ENCODE results near the gene VEGFA. TPM values are rescaled to one million over a fixed set of nuclear protein-coding genes. Genes with fewer than 3 reads are reported as not detected.

The VEGFA gene
- total RNA-seq, 1 experiment from 2014 or later = 55.6 TPM

DNA sequence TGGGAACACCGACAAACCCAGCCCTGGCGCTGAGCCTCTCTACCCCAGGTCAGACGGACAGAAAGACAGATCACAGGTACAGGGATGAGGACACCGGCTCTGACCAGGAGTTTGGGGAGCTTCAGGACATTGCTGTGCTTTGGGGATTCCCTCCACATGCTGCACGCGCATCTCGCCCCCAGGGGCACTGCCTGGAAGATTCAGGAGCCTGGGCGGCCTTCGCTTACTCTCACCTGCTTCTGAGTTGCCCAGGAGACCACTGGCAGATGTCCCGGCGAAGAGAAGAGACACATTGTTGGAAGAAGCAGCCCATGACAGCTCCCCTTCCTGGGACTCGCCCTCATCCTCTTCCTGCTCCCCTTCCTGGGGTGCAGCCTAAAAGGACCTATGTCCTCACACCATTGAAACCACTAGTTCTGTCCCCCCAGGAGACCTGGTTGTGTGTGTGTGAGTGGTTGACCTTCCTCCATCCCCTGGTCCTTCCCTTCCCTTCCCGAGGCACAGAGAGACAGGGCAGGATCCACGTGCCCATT, 15.3 kb downstream of the VEGFA start:
- DNase-seq (ENCODE audit: low spot score) = no peak

GRCh38 chr6:43785904-43786303, 15.9 kb downstream of the VEGFA start:
- DNase-seq (ENCODE audit: low spot score) = no peak

DNA sequence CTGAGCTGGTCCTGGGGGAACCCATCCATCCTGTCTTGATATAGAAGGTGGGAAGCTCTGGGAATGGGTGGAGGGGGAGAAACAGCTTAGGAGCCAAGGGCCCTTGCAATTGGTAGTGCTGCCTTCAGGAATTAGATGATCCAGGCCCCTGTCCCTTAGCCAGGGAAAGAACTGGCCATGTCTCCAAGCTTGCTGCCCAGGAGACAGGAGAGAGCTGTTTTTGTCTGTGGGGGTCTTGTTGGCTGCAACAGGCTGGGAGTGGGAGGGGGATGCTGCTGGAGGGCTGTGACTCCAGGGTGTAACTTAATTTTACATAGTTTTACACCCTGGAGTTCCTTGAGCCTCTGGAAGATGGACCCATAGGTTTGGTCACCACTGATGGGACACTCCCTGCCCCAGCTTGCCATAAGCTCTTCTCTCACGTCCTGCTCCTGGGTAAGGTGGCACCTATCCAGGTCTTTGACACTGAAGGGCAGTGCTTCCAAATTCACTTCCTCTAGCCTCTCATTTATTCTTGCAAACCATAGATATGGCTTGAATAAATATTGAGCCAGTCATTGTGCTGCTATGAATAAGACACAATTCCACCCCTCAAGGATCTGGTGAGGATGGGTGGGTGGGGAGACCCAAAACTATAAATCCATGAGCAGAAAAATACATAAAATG, 16.8 kb downstream of the VEGFA start:
- DNase-seq (ENCODE audit: low spot score) = no peak

- no peak for DNase-seq (ENCODE audit: low spot score)
These were observed 18.3 kb downstream of the VEGFA start for GRCh38 chr6:43788301-43788700.

GRCh38 chr6:43789447-43789846, 19.4 kb downstream of the VEGFA start:
- no peak for DNase-seq (ENCODE audit: low spot score)

DNA sequence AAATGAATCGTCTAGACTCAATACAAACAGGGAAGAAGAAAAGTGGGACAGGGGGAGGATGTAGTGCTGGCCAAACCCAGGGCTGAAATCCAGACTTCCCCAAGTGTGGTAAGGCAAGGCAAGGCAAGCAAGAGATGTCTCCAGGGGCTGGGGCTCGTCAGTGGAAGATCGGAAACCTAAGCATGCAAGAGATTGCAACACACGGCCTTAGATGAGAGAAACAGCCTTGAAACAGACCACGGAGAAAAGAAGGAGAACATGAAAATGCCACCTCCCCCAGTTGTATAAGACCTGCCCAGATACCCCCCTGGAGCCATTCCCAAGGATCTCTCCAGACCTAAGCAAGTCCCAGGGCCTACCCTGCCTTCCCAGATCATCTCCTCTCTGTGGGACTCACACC, 20.0 kb downstream of the VEGFA start:
- DNase-seq (ENCODE audit: low spot score) = no peak

GRCh38 chr6:43791745-43792422, 21.9 kb downstream of the VEGFA start:
- DNase-seq (ENCODE audit: low spot score) = no peak

- no peak for DNase-seq (ENCODE audit: low spot score)
These were observed 23.3 kb downstream of the VEGFA start for GRCh38 chr6:43793154-43793874.

DNA sequence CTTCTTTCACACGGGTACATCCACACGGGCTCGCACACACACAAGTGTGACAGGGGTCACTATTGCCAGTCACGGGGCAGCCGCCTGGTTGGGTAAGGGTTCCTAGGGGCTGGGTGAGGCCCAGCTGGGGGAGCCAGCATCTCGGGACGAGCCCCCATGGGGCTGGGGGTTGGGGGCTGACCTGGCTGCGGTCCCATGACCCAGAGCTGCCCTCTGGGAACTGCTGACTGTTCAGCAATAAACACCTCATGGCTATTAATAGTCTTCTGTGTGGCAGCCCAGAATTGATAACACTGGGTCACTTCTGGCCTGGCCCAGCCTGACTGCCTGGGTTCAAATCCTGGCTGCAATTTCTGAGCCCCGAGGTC, 23.8 kb downstream of the VEGFA start:
- no peak for DNase-seq (ENCODE audit: low spot score)

GRCh38 chr6:43795421-43795820, 25.4 kb downstream of the VEGFA start:
- no peak for DNase-seq (ENCODE audit: low spot score)

GRCh38 chr6:43796168-43796567, 26.2 kb downstream of the VEGFA start:
- DNase-seq (ENCODE audit: low spot score) = no peak

DNA sequence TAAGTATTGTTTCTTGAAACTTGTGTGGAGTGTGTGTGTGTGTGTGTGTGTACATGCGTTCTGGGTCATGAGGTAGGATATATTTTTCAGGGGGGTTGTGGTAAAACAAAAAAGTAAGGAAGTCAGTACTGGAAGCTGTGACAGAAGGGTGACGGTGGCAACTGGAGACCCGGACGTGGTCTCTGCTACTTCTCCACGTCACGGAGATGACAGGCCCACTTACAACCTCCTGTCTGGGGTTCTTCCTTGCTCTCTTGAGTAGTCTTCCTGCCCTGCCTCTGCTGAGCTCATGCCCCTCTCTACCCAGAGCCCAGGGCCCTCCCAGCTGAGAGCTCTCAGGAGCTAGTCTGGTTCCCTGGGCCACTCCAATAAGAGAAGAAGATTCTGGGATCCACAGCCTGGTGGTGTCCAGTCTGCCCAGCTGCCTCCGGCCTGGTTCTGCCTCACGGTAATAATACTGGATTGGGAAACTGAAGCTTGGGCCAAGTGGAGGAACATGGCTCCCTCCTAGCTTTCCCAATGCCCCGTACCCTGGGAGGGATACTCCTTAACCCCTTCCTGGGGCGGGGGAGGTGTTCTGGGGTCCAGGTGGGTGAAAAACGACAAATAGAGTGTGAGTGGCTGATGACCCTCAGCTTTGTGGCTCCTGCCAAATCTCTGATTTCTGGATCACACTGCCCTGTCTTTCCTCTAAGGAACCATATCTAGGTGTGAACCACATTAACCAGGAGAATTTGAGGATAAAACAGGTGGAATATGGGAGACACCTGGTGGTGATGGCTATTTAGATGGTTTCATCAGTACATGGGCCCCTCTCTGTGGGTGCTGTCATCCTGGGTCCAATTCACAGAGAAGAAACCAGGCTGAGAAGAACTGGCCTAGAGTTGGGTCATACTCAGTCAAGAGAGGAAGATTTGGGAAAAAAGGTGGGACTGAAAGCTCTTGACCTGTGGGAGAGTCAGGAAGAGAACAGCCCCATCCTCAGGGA, 27.2 kb downstream of the VEGFA start:
- DNase-seq (ENCODE audit: low spot score) = no peak

DNA sequence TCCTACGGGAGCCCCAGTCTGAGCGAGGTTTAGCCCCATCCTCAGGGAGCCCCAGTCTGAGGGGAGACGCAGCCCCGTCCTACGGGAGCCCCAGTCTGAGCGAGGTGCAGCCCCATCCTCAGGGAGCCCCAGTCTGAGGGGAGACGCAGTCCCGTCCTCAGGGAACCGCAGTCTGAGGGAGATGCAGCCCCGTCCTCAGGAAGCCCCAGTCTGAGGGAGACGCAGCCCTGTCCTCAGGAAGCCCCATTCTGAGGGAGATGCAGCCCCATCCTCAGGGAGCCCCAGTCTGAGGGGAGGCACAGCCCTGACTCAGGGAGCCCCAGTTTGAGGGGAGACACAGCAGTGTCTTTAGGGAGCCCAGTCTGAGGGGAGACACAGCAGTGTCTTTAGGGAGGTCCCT, 27.9 kb downstream of the VEGFA start:
- no peak for DNase-seq (ENCODE audit: low spot score)

- peak; percentile 91 for DNase-seq (ENCODE audit: low spot score)
These were observed 28.9 kb downstream of the VEGFA start for GRCh38 chr6:43798688-43799444.

DNA sequence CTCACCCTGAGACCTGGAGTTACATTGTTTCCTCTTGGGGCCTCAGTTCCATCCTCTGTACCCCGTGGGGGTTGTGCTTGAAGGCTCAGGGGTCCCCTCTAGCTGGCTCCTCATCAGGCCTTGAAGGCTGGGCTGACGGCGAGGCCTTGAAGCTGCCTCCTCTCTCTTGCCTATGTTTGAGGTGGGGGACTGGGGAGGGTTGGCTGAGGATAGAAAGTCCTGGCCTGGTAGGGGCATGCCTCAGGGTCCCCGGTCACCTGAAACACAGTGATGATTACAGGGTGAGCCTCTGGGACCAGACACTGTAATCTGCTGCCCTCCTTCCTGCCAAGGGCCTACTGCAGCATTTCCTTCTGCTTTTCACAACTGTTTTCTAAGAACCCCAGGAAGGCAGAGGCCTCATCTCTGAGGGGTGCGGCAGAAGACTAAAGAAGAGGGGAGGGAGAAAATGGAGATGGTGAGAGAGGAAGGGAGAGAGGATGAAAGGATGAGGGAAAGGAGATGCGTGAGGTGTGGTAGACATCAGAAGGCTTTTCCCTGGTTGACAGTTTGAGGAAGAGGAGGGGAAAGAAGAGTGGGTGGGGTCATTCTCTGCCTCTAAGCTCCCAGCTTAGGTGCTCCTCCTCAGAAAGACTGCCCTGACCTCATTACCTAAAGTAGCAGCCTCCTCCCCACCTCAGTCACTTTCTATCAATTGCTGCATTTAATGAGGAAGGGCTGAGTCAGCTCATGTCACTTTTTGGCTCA, 29.7 kb downstream of the VEGFA start:
- DNase-seq (ENCODE audit: low spot score) = no peak

DNA sequence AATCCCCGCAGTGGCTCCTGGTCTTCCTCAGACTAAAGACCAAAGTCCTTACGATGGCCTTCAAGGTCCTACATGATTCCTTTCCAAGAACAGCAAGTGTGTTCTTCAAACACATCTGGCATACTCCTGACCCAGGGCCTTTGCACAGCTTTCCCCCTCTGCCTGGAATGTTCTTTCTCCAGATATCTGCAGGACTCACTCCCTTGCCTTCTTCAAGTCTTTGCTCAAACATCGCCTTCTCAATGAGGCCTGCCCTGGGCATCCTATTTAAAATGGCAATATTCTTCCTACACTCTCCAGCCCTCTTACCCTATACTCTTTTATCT, 30.2 kb downstream of the VEGFA start:
- DNase-seq (ENCODE audit: low spot score) = no peak

- DNase-seq (ENCODE audit: low spot score) = no peak
These were observed 30.9 kb downstream of the VEGFA start for GRCh38 chr6:43800746-43801494.

DNA sequence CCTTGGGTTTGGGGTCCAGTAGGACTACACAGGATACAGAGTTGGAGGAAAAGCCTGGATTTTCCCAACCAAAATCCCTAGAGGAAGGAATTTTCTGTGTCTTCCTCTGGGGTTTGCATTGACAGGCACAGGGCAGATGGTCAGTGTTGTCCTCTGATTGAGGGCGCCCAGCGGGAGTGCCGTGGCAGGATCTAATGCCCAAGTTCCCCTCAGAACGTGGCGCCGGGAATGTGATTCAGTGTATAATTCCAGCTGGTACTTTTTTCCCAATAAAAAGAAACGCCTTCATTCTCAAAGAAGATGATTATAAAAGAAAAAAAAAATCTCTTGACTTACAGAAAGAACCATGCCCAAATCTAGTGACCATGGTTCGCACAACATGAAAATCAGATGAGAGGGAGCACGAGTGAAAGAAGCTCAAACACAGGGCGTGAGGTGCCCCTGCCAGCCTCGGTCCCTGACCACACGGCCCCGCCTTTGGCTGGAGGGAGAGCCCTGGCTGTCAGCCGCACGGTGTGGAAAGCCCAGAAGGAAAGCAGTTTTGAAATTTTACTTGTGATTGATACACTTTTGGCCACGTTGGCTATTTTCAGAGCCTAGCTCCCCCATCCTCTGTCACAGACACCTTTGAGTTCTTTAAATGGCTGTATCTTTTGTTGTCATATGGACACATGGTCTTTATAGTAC, 31.6 kb downstream of the VEGFA start:
- DNase-seq (ENCODE audit: low spot score) = no peak
